ENCODE measurements around the gene RBFOX2. TPM values are rescaled to one million over a fixed set of nuclear protein-coding genes. Genes with fewer than 3 reads are reported as not detected.

RBFOX2 gene
- total RNA-seq, 2 donors from 2014 or later, result 104 to 120 TPM

- Mint-ChIP-seq H3K27me3 (ENCODE audit: insufficient read depth) (no peaks in the 10 kb centered on the region), H3K27ac (no peak overlapping the region), H3K4me1 (peaks cover 31% of the 10 kb centered on the region), H3K9me3 (no peaks in the 10 kb centered on the region), H3K36me3 (ENCODE audit: low read depth) (peaks cover 2% of the 10 kb centered on the region), H3K4me3 (no peak overlapping the region)
- H3K36me3 ChIP-seq (ENCODE audit: control insufficient read depth, insufficient read depth, low read length), result no peaks in the 10 kb centered on the region
- 88 to 94% methylated on average over 2 to 3 of the region's 3 CpGs for WGBS, 2 experiments (ENCODE audit: insufficient coverage in 1 of 2, insufficient read length in 1 of 2)
- DNase-seq, result no peak
- TF ChIP-seq CTCF (conservative IDR thresholded peaks at IDR 0.05), result no peak
- H3K27ac ChIP-seq (ENCODE audit: low read depth, low read length), result no peak overlapping the region
- H3K9me3 ChIP-seq (ENCODE audit: control insufficient read depth, low read length), result no peaks in the 10 kb centered on the region
- H3K27me3 ChIP-seq (ENCODE audit: control insufficient read depth, insufficient read depth, low read length, poor library complexity, severe bottlenecking), result no peaks in the 10 kb centered on the region
- no peak overlapping the region for H3K9ac ChIP-seq (ENCODE audit: extremely low read depth, low read length, poor library complexity, severe bottlenecking)
- no peak overlapping the region for H3K4me3 ChIP-seq (ENCODE audit: low read length)
- H3K4me1 ChIP-seq (ENCODE audit: control insufficient read depth, insufficient read depth, low read length), result peaks cover 7% of the 10 kb centered on the region
Observed at GRCh38 chr22:36008565-36008964, 20.1 kb downstream of the RBFOX2 start.

DNA sequence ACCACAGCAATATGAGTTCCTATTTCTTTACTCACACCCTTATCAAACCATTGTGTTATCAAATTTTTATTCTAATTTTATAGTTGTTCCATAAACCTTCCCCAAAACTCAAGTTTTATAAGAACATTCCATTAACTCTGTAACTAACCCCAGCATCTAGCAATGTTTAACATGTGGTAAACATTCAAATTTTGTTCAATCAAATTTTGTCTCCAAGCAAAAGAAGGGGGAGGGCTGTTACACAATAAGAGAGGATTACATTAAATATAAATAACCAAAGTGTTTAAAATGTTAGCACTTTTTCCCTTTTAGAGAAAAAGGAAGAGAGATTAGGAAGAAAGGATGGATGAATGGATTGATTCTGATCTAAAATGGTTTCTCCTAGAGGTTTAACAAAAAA is 20.5 kb downstream of the RBFOX2 start:
- Mint-ChIP-seq H3K4me3 (no peak overlapping the region), H3K36me3 (ENCODE audit: low read depth) (peaks cover 2% of the 10 kb centered on the region), H3K4me1 (peaks cover 26% of the 10 kb centered on the region), H3K27ac (no peak overlapping the region), H3K9me3 (no peaks in the 10 kb centered on the region), H3K27me3 (ENCODE audit: insufficient read depth) (no peaks in the 10 kb centered on the region)
- TF ChIP-seq CTCF (conservative IDR thresholded peaks at IDR 0.05), result no peak
- Histone ChIP-seq H3K4me3 (ENCODE audit: low read length) (no peak overlapping the region), H3K9me3 (ENCODE audit: control insufficient read depth, low read length) (no peaks in the 10 kb centered on the region), H3K9ac (ENCODE audit: extremely low read depth, low read length, poor library complexity, severe bottlenecking) (no peak overlapping the region), H3K36me3 (ENCODE audit: control insufficient read depth, insufficient read depth, low read length) (no peaks in the 10 kb centered on the region), H3K27ac (ENCODE audit: low read depth, low read length) (no peak overlapping the region), H3K4me1 (ENCODE audit: control insufficient read depth, insufficient read depth, low read length) (peaks cover 7% of the 10 kb centered on the region), H3K27me3 (ENCODE audit: control insufficient read depth, insufficient read depth, low read length, poor library complexity, severe bottlenecking) (no peaks in the 10 kb centered on the region)
- no peak for DNase-seq

DNA sequence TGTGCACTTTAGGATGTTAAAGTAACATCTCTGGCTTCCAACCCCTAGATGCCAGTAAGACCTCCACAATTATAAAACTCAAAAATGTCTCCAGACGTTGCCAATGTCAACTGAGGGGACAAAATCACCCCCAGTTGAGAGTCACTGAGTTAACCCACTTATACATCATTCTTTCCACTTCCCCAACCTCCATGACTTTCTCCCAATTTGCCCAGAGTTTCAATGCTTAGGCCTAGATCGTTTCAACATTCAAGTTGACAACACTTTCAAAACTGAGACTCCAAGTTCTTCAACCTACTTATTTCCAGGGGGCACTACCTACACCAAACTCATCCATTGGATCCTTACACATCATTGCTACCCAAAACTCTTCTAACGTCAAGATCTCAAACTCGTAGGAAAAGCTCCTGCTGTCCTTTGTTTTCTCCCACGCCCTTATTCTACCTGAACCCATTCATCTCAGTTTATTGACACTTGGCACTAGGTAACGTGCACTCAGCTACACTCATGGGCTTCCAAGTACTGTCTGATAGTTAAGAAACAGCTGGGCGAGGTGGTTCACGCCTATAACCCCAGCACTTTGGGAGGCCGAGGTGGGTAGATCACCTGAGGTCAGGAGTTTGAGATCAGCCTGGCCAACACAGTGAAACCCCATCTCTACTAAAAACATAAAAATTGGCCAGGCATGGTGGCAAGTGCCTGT is 24.5 kb downstream of the RBFOX2 start:
- no peak overlapping the region for H3K9ac ChIP-seq (ENCODE audit: extremely low read depth, low read length, poor library complexity, severe bottlenecking)
- H3K27ac Mint-ChIP-seq, result no peak overlapping the region
- H3K9me3 Mint-ChIP-seq, result no peaks in the 10 kb centered on the region
- H3K4me3 ChIP-seq (ENCODE audit: low read length), result no peak overlapping the region
- no peak for DNase-seq
- peaks cover 19% of the 10 kb centered on the region for H3K4me1 Mint-ChIP-seq
- no peaks in the 10 kb centered on the region for H3K36me3 ChIP-seq (ENCODE audit: control insufficient read depth, insufficient read depth, low read length)
- no peak overlapping the region for H3K4me3 Mint-ChIP-seq
- no peaks in the 10 kb centered on the region for H3K27me3 Mint-ChIP-seq (ENCODE audit: insufficient read depth)
- no peak for TF ChIP-seq CTCF (conservative IDR thresholded peaks at IDR 0.05)
- 85 to 94% methylated on average over 5 to 9 of the region's 9 CpGs for WGBS, 2 experiments (ENCODE audit: insufficient coverage in 1 of 2, insufficient read length in 1 of 2)
- H3K9me3 ChIP-seq (ENCODE audit: control insufficient read depth, low read length), result no peaks in the 10 kb centered on the region
- peaks cover 4% of the 10 kb centered on the region for H3K36me3 Mint-ChIP-seq (ENCODE audit: low read depth)
- H3K27me3 ChIP-seq (ENCODE audit: control insufficient read depth, insufficient read depth, low read length, poor library complexity, severe bottlenecking), result no peaks in the 10 kb centered on the region
- H3K4me1 ChIP-seq (ENCODE audit: control insufficient read depth, insufficient read depth, low read length), result no peaks in the 10 kb centered on the region
- no peak overlapping the region for H3K27ac ChIP-seq (ENCODE audit: low read depth, low read length)
